CD4-positive, alpha-beta T cell treated with Interleukin-10 for 1 hour (primary cell): ENCODE measurements around the gene C22orf42.

ENCODE experiments used
- DNase-seq: peaks from one replicate; pipeline ENCODE4 v3.0.0-alpha.2; 2020

The C22orf42 gene

GRCh38 chr22:32132783-32133182 lies 26.3 kb downstream of the C22orf42 start:
- no peak for DNase-seq

GRCh38 chr22:32132126-32132525 lies 27.0 kb downstream of the C22orf42 start:
- no peak for DNase-seq

- DNase-seq: no peak
Measured at GRCh38 chr22:32130464-32130863, 28.6 kb downstream of the C22orf42 start.

- no peak for DNase-seq
Measured at GRCh38 chr22:32127904-32128303, 31.2 kb downstream of the C22orf42 start.

- no peak for DNase-seq
Measured at GRCh38 chr22:32123657-32124056, 35.4 kb downstream of the C22orf42 start.

GRCh38 chr22:32122899-32123298 lies 36.2 kb downstream of the C22orf42 start:
- no peak for DNase-seq

GRCh38 chr22:32120603-32121002 lies 38.5 kb downstream of the C22orf42 start:
- DNase-seq: no peak

GRCh38 chr22:32119568-32120235 lies 39.4 kb downstream of the C22orf42 start:
- DNase-seq: no peak

- no peak for DNase-seq
Measured at GRCh38 chr22:32112380-32112779, 46.7 kb downstream of the C22orf42 start.

GRCh38 chr22:32106930-32107329 lies 52.2 kb downstream of the C22orf42 start:
- no peak for DNase-seq

GRCh38 chr22:32103658-32104315 lies 55.3 kb downstream of the C22orf42 start:
- DNase-seq: peak; percentile 25

GRCh38 chr22:32100711-32101110 lies 58.4 kb downstream of the C22orf42 start:
- DNase-seq: no peak
